OCI-LY1 (cell line): Measurements from ENCODE around the gene TMEM229B.

Experiments
- H2AFZ ChIP-seq: fragments of 200-600 bp; sonication (generic), shearing (Covaris generic); 2 replicates; pipeline ENCODE4 v1.6.0; 2014; ENCODE audit warnings: antibody characterized with exemption, mild to moderate bottlenecking, low read length
- H3F3A ChIP-seq: fragments of 200-600 bp; sonication (generic), shearing (Covaris generic); 2 replicates; pipeline ENCODE4 v1.6.0; 2014; ENCODE audit warnings: mild to moderate bottlenecking, antibody characterized with exemption, low read length, moderate library complexity; ENCODE audit not compliant: insufficient read depth
- H3K27ac ChIP-seq: fragments of 200-600 bp; sonication (generic); 2 replicates; pipeline ENCODE4 v1.5.1; 2014; ENCODE audit warnings: low read length, mixed run types, mild to moderate bottlenecking, low read depth; ENCODE audit not compliant: poor library complexity, severe bottlenecking
- H3K27me3 ChIP-seq: fragments of 200-600 bp; sonication (generic); 2 replicates; pipeline ENCODE4 v1.6.0; 2014; ENCODE audit warnings: antibody characterized with exemption, mild to moderate bottlenecking, low read length, moderate library complexity; ENCODE audit not compliant: insufficient read depth
- H3K36me3 ChIP-seq: fragments of 200-600 bp; sonication (generic); 2 replicates; pipeline ENCODE4 v1.6.1; 2014; ENCODE audit warnings: mild to moderate bottlenecking, antibody characterized with exemption, low read length, moderate library complexity, mixed read lengths; ENCODE audit not compliant: insufficient read depth
- H3K4me1 ChIP-seq: fragments of 200-600 bp; sonication (generic); 2 replicates; pipeline ENCODE4 v1.5.1; 2014; ENCODE audit warnings: mild to moderate bottlenecking, low read length, moderate library complexity; ENCODE audit not compliant: insufficient read depth, severe bottlenecking
- H3K4me2 ChIP-seq: fragments of 200-600 bp; sonication (generic), shearing (Covaris generic); 2 replicates; pipeline ENCODE4 v1.6.1; 2014; ENCODE audit warnings: low read length
- H3K4me3 ChIP-seq: fragments of 200-600 bp; sonication (generic); 2 replicates; pipeline ENCODE4 v1.5.1; 2014; ENCODE audit warnings: low read length, low read depth, mild to moderate bottlenecking, mixed read lengths; ENCODE audit not compliant: poor library complexity, severe bottlenecking
- H3K79me2 ChIP-seq: fragments of 200-600 bp; shearing (Covaris generic); 2 replicates; pipeline ENCODE4 v1.6.1; 2016; ENCODE audit warnings: mixed run types, low read length, mixed read lengths; ENCODE audit not compliant: insufficient read depth
- H3K9ac ChIP-seq: fragments of 200-600 bp; sonication (generic), shearing (Covaris generic); 2 replicates; pipeline ENCODE4 v1.6.1; 2014; ENCODE audit warnings: mild to moderate bottlenecking, low read length, mixed read lengths
- H3K9me2 ChIP-seq: fragments of 200-600 bp; sonication (generic), shearing (Covaris generic); 2 replicates; pipeline ENCODE4 v1.6.1; 2014; ENCODE audit warnings: low read depth, mild to moderate bottlenecking, low read length, mixed read lengths
- H3K9me3 ChIP-seq: fragments of 200-600 bp; shearing (Covaris generic); 2 replicates; pipeline ENCODE4 v1.6.1; 2014; ENCODE audit warnings: low read length, mixed read lengths
- H4K20me1 ChIP-seq: fragments of 200-600 bp; sonication (generic), shearing (Covaris generic); 2 replicates; pipeline ENCODE4 v1.6.0; 2016; ENCODE audit warnings: mild to moderate bottlenecking, low read length; ENCODE audit not compliant: insufficient read depth
- EZH2 ChIP-seq: fragments of 200-600 bp; sonication (generic), shearing (Covaris generic); IDR thresholded peaks from 2 replicates; pipeline ENCODE4 v1.8.0; 2017; ENCODE audit warnings: borderline replicate concordance, mixed run types, mild to moderate bottlenecking, antibody characterized with exemption, low read length, moderate library complexity, mixed read lengths
- TF ChIP-seq, protein P1 (sequence below): fragments of 200-600 bp; sonication (generic), shearing (Covaris generic); IDR thresholded peaks from 2 replicates; pipeline ENCODE4 v1.5.1; 2017; ENCODE audit warnings: mild to moderate bottlenecking, antibody characterized with exemption, low read length, moderate library complexity, mixed read lengths

Gene TMEM229B

DNA sequence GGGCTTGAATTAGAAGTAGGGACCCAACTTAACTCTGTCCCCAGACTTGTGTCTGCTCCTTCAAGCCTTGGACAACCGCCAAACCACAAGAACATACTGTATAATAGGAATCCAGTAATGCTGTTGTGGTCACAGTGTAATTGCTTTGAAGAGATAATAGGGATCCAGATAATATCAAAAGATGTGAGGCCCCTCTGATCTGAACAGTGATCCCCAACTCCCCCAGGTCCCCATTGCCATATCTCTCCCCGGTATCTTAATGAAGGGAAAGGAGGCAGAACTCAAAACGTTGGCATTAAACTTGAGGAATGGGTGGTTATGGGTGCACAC lies 36.1 kb upstream of the TMEM229B start:
- Histone ChIP-seq H3K9me2 (no peaks in the 10 kb centered on the region), H3K27me3 (no peaks in the 10 kb centered on the region), H3K36me3 (no peaks in the 10 kb centered on the region), H3K9me3 (no peaks in the 10 kb centered on the region), H3K4me1 (no peaks in the 10 kb centered on the region), H3K27ac (no peak overlapping the region), H2AFZ (no peak overlapping the region), H4K20me1 (no peaks in the 10 kb centered on the region), H3K4me3 (no peak overlapping the region), H3K79me2 (no peaks in the 10 kb centered on the region), H3K9ac (no peak overlapping the region), H3F3A (no peaks in the 10 kb centered on the region), H3K4me2 (no peak overlapping the region)
- no peak for TF ChIP-seq EZH2
- TF ChIP-seq, protein P1, sequence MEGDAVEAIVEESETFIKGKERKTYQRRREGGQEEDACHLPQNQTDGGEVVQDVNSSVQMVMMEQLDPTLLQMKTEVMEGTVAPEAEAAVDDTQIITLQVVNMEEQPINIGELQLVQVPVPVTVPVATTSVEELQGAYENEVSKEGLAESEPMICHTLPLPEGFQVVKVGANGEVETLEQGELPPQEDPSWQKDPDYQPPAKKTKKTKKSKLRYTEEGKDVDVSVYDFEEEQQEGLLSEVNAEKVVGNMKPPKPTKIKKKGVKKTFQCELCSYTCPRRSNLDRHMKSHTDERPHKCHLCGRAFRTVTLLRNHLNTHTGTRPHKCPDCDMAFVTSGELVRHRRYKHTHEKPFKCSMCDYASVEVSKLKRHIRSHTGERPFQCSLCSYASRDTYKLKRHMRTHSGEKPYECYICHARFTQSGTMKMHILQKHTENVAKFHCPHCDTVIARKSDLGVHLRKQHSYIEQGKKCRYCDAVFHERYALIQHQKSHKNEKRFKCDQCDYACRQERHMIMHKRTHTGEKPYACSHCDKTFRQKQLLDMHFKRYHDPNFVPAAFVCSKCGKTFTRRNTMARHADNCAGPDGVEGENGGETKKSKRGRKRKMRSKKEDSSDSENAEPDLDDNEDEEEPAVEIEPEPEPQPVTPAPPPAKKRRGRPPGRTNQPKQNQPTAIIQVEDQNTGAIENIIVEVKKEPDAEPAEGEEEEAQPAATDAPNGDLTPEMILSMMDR: no peak

DNA sequence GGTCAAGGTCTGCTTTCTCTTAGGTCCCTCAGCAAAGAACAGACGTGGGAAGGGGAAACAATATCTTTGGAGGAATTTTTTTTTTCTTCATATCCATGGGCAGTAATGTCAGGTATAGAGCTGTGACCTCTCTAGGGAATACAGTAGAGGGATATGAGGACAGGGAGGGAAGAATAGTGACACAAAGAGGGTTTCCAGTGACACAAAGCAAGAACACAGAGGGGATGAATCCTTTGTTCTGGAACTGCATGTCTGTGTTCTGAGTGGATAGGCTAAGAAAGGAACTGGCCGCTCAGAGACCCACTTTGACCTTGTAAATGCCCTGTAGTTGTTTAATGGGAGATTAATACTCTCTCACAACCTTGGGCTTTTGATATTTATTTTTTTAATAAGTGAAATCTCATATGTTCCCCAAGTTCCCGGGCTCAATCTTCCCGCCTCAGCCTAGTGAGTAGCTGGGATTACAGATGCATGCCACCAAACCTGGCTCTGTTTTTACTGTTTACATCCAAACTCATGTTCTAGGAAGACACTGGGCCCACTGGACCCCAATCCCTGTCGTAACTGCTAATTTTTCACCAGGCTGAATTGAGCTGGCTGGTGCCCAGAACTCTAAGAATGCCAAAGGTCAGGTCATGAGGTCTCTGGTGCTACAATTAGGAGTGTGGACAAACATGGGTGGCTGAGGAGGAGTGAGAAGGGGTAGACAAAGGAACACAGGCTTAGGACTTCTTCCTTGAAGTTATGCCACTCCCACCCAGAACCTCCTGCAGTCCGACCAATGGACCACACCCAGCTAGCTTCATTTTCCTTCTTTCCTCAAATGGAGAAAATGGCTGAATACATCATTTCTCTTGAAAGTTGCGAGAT lies 35.5 kb upstream of the TMEM229B start:
- TF ChIP-seq EZH2: no peak
- TF ChIP-seq, protein P1: no peak
- H3K9me2 ChIP-seq: no peaks in the 10 kb centered on the region
- no peak overlapping the region for H3K4me3 ChIP-seq
- H3K9ac ChIP-seq: no peak overlapping the region
- no peaks in the 10 kb centered on the region for H3K36me3 ChIP-seq
- no peaks in the 10 kb centered on the region for H3F3A ChIP-seq
- H3K79me2 ChIP-seq: no peaks in the 10 kb centered on the region
- H3K9me3 ChIP-seq: no peaks in the 10 kb centered on the region
- no peak overlapping the region for H3K4me2 ChIP-seq
- no peaks in the 10 kb centered on the region for H3K27me3 ChIP-seq
- H2AFZ ChIP-seq: no peak overlapping the region
- H3K27ac ChIP-seq: no peak overlapping the region
- no peaks in the 10 kb centered on the region for H3K4me1 ChIP-seq
- no peaks in the 10 kb centered on the region for H4K20me1 ChIP-seq

DNA sequence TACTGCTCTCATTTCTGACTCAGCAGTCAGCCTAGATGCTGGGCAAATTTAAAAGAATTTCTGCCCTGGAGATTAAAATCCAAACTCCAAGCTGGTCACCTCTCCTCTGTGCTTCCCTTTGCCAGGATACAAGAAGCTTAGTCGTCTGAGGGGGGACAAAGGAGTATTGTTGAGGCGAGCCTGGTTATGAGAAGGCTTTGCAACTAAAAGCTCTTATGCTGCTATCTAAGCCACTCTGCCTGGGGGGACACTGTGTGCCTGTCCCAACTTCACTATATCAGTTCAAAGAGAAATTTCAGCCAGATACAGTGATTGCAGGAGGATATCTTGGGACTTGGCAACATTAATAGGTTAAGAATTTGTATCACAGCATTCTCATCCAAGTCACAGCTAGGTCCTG lies 33.7 kb upstream of the TMEM229B start:
- Histone ChIP-seq H3K9me3 (no peaks in the 10 kb centered on the region), H2AFZ (no peak overlapping the region), H3K9ac (no peak overlapping the region), H3K9me2 (no peaks in the 10 kb centered on the region), H3K27me3 (no peaks in the 10 kb centered on the region), H3F3A (no peaks in the 10 kb centered on the region), H4K20me1 (no peaks in the 10 kb centered on the region), H3K4me1 (no peaks in the 10 kb centered on the region), H3K4me3 (no peak overlapping the region), H3K27ac (no peak overlapping the region), H3K4me2 (no peak overlapping the region), H3K79me2 (no peaks in the 10 kb centered on the region), H3K36me3 (no peaks in the 10 kb centered on the region)
- TF ChIP-seq, protein P1: no peak
- TF ChIP-seq EZH2: no peak
